DOHH2 (cell line): Measurements from ENCODE around the gene MBD4.

ENCODE experiments used
- H3F3A ChIP-seq: fragments of 200-600 bp; sonication (generic), shearing (Covaris generic); 2 replicates; pipeline ENCODE4 v1.6.0; 2016; ENCODE audit warnings: antibody characterized with exemption, mild to moderate bottlenecking; ENCODE audit not compliant: control insufficient read depth, insufficient read depth
- H3K27ac ChIP-seq: fragments of 200-600 bp; sonication (generic); 2 replicates; pipeline ENCODE4 v1.5.1; 2014; ENCODE audit warnings: low read depth, mild to moderate bottlenecking, low read length, moderate library complexity
- H3K27me3 ChIP-seq: fragments of 200-600 bp; sonication (generic); 2 replicates; pipeline ENCODE4 v1.6.1; 2014; ENCODE audit warnings: mild to moderate bottlenecking, low read length, mixed read lengths; ENCODE audit not compliant: control insufficient read depth
- H3K36me3 ChIP-seq: fragments of 200-600 bp; sonication (generic); 2 replicates; pipeline ENCODE4 v1.6.1; 2014; ENCODE audit warnings: mild to moderate bottlenecking, low read length, moderate library complexity, mixed read lengths; ENCODE audit not compliant: control insufficient read depth
- H3K4me1 ChIP-seq: fragments of 200-600 bp; sonication (generic); 2 replicates; pipeline ENCODE4 v1.6.1; 2014; ENCODE audit warnings: mild to moderate bottlenecking, low read length, mixed read lengths; ENCODE audit not compliant: control insufficient read depth
- H3K4me2 ChIP-seq: fragments of 200-600 bp; sonication (generic); 2 replicates; pipeline ENCODE4 v1.6.0; 2014; ENCODE audit warnings: mild to moderate bottlenecking, low read length, moderate library complexity
- H3K4me3 ChIP-seq: fragments of 200-600 bp; sonication (generic); 2 replicates; pipeline ENCODE4 v1.5.1; 2014; ENCODE audit warnings: mild to moderate bottlenecking, low read length, mixed read lengths
- H3K79me2 ChIP-seq: fragments of 200-600 bp; sonication (generic); 2 replicates; pipeline ENCODE4 v1.6.1; 2014; ENCODE audit warnings: mild to moderate bottlenecking, low read length, mixed read lengths; ENCODE audit not compliant: control insufficient read depth
- H3K9me2 ChIP-seq: fragments of 200-600 bp; sonication (generic); replicated peaks from 2 replicates; pipeline ENCODE4 v1.6.1; 2014; ENCODE audit warnings: mild to moderate bottlenecking, low read length, mixed read lengths; ENCODE audit not compliant: control insufficient read depth
- H3K9me3 ChIP-seq: fragments of 200-600 bp; sonication (generic); 2 replicates; pipeline ENCODE4 v1.6.1; 2014; ENCODE audit warnings: antibody characterized with exemption, low read length, mixed read lengths; ENCODE audit not compliant: control insufficient read depth, insufficient read depth
- H4K20me1 ChIP-seq: fragments of 200-600 bp; sonication (generic); 2 replicates; pipeline ENCODE4 v1.6.0; 2014; ENCODE audit warnings: low read depth, mild to moderate bottlenecking, antibody characterized with exemption, low read length, moderate library complexity; ENCODE audit not compliant: control insufficient read depth, insufficient read depth
- CTCF ChIP-seq: fragments of 200-600 bp; sonication (generic); IDR thresholded peaks from one replicate; pipeline ENCODE4 v1.5.1; 2014; ENCODE audit warnings: antibody characterized with exemption, mild to moderate bottlenecking, low read depth, low read length; ENCODE audit not compliant: poor library complexity, severe bottlenecking
- EZH2phosphoT487 ChIP-seq: fragments of 200-600 bp; sonication (generic); IDR thresholded peaks from 2 replicates; pipeline ENCODE4 v1.6.1; 2017; ENCODE audit warnings: borderline replicate concordance, mild to moderate bottlenecking, antibody characterized with exemption, low read length, moderate library complexity, mixed read lengths

Gene MBD4

GRCh38 chr3:129435367-129435766 is 4.4 kb downstream of the MBD4 start:
- peak overlapping the region; percentile 90 for H3K4me2 ChIP-seq
- H3K36me3 ChIP-seq = peaks cover 84% of the 10 kb centered on the region
- no peaks in the 10 kb centered on the region for H3K27me3 ChIP-seq
- H3K4me1 ChIP-seq = peaks cover 55% of the 10 kb centered on the region
- TF ChIP-seq EZH2phosphoT487 = no peak
- TF ChIP-seq CTCF = no peak
- peaks cover 31% of the 10 kb centered on the region for H3F3A ChIP-seq
- H3K4me3 ChIP-seq = peak overlapping the region; percentile 91
- no peaks in the 10 kb centered on the region for H3K9me2 ChIP-seq
- peaks cover 72% of the 10 kb centered on the region for H3K79me2 ChIP-seq
- H4K20me1 ChIP-seq = no peaks in the 10 kb centered on the region
- H3K9me3 ChIP-seq = no peaks in the 10 kb centered on the region
- H3K27ac ChIP-seq = peak overlapping the region; percentile 89

- Histone ChIP-seq H3K9me3 (no peaks in the 10 kb centered on the region), H3K27me3 (no peaks in the 10 kb centered on the region), H3K36me3 (peaks cover 90% of the 10 kb centered on the region), H3F3A (peaks cover 43% of the 10 kb centered on the region), H3K9me2 (no peaks in the 10 kb centered on the region), H3K27ac (peak overlapping the region; percentile 89), H3K79me2 (peaks cover 64% of the 10 kb centered on the region), H4K20me1 (no peaks in the 10 kb centered on the region), H3K4me2 (peak overlapping the region; percentile 90), H3K4me3 (peak overlapping the region; percentile 91), H3K4me1 (peaks cover 64% of the 10 kb centered on the region)
- TF ChIP-seq CTCF = no peak
- no peak for TF ChIP-seq EZH2phosphoT487
Measured at GRCh38 chr3:129434140-129434539, 5.6 kb downstream of the MBD4 start.

GRCh38 chr3:129433565-129433964 is 6.2 kb downstream of the MBD4 start:
- Histone ChIP-seq H3K27ac (peak overlapping the region; percentile 89), H3K9me2 (no peaks in the 10 kb centered on the region), H4K20me1 (no peaks in the 10 kb centered on the region), H3F3A (peaks cover 46% of the 10 kb centered on the region), H3K4me1 (peaks cover 69% of the 10 kb centered on the region), H3K4me3 (peak overlapping the region; percentile 91), H3K9me3 (no peaks in the 10 kb centered on the region), H3K79me2 (peaks cover 59% of the 10 kb centered on the region), H3K27me3 (no peaks in the 10 kb centered on the region), H3K4me2 (peak overlapping the region; percentile 90), H3K36me3 (peaks cover 94% of the 10 kb centered on the region)
- no peak for TF ChIP-seq EZH2phosphoT487
- TF ChIP-seq CTCF = no peak
